SK-N-SH treated with all-trans-retinoic acid at 6 μM for 48 hours (cell line): ENCODE measurements around the gene ASB18.

ENCODE experiments used
- ARNTL ChIP-seq: fragments of 450-650 bp; formaldehyde crosslinking; IDR thresholded peaks from 2 replicates; pipeline ENCODE4 v1.5.0; 2020; ENCODE audit warnings: low read depth, mild to moderate bottlenecking, moderate library complexity, borderline replicate concordance
- BACH2 ChIP-seq: fragments of 250-450 bp; sonication (Bioruptor Pico); IDR thresholded peaks from 2 replicates; pipeline ENCODE4 v1.9.0; 2021; ENCODE audit warnings: mild to moderate bottlenecking, borderline replicate concordance
- PPARA ChIP-seq: fragments of 250-450 bp; sonication (Bioruptor Pico); IDR thresholded peaks from 2 replicates; pipeline ENCODE4 v1.5.0; 2020; ENCODE audit warnings: mild to moderate bottlenecking, borderline replicate concordance
- RARB ChIP-seq: fragments of 250-450 bp; sonication (Bioruptor Pico); IDR thresholded peaks from 2 replicates; pipeline ENCODE4 v1.8.0; 2021; ENCODE audit warnings: mild to moderate bottlenecking, moderate library complexity
- ZFP30 ChIP-seq: fragments of 450-650 bp; formaldehyde crosslinking; IDR thresholded peaks from 2 replicates; pipeline ENCODE4 v1.5.0; 2022; ENCODE audit warnings: mild to moderate bottlenecking, moderate library complexity
- ZNF565 ChIP-seq: fragments of 450-650 bp; formaldehyde crosslinking; conservative IDR thresholded peaks from 2 replicates; pipeline ENCODE4 v1.5.0; 2020; ENCODE audit warnings: low read depth, mild to moderate bottlenecking, moderate library complexity
- ZNF70 ChIP-seq: fragments of 450-650 bp; formaldehyde crosslinking; IDR thresholded peaks from 2 replicates; pipeline ENCODE4 v1.5.0; 2020; ENCODE audit warnings: mild to moderate bottlenecking, moderate library complexity
- TF ChIP-seq, protein P1 (sequence below): fragments of 250-450 bp; sonication (Bioruptor Pico); IDR thresholded peaks from 2 replicates; pipeline ENCODE4 v1.8.0; 2020; ENCODE audit warnings: mild to moderate bottlenecking, moderate library complexity, borderline replicate concordance
- TF ChIP-seq, protein P2 (sequence below): fragments of 250-450 bp; sonication (Bioruptor Pico); IDR thresholded peaks from 2 replicates; pipeline ENCODE4 v1.8.0; 2021; ENCODE audit warnings: low read depth, mild to moderate bottlenecking, moderate library complexity, borderline replicate concordance
- TF ChIP-seq, protein P3 (sequence below): fragments of 250-450 bp; sonication (Bioruptor Pico); IDR thresholded peaks from 2 replicates; pipeline ENCODE4 v1.5.1; 2020; ENCODE audit warnings: low read depth, mild to moderate bottlenecking, moderate library complexity

DNA sequence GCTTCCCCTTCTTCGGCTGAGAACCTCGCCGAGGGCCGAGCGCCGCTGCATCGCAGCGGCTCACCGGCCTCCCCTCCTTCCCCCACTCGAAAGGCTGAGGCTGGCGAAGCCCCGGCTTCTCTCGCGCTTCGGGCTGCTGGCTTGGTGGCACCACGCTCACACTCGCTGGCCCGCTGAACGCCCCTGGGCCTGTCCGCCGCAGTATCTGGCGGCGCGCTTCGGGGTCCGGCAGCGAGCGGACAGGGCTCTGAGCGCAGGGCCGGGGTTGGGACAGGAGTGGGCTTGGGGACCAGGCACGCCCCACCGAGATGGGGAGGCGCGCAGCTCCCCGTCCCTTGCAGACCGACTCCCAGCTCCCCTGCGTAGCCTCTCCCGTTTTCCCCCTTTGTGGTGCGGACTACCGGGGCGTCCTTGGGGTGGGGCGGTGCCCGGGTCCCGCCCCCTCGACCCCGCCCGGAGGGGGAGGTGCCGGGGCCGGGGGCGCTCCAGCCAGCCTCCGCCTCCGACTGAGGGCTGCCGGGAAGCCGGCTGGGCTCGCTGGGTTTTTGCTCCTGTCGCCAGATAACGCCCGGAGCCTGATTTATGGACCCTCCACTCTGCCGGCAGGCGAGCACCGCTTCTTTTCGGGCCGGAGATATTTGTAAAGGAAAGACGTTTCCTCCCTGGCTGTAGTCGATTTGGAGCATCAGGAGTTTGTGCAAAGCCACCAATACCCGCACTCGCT lies 99.8 kb downstream of the ASB18 start:
- no peak for TF ChIP-seq ZNF565 (CRISPR knock-in tag)
- TF ChIP-seq, protein P1, sequence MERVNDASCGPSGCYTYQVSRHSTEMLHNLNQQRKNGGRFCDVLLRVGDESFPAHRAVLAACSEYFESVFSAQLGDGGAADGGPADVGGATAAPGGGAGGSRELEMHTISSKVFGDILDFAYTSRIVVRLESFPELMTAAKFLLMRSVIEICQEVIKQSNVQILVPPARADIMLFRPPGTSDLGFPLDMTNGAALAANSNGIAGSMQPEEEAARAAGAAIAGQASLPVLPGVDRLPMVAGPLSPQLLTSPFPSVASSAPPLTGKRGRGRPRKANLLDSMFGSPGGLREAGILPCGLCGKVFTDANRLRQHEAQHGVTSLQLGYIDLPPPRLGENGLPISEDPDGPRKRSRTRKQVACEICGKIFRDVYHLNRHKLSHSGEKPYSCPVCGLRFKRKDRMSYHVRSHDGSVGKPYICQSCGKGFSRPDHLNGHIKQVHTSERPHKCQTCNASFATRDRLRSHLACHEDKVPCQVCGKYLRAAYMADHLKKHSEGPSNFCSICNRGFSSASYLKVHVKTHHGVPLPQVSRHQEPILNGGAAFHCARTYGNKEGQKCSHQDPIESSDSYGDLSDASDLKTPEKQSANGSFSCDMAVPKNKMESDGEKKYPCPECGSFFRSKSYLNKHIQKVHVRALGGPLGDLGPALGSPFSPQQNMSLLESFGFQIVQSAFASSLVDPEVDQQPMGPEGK (CRISPR knock-in tag) = no peak
- no peak for TF ChIP-seq BACH2
- TF ChIP-seq RARB (CRISPR knock-in tag) = no peak
- TF ChIP-seq ZFP30 = no peak
- TF ChIP-seq, protein P2, sequence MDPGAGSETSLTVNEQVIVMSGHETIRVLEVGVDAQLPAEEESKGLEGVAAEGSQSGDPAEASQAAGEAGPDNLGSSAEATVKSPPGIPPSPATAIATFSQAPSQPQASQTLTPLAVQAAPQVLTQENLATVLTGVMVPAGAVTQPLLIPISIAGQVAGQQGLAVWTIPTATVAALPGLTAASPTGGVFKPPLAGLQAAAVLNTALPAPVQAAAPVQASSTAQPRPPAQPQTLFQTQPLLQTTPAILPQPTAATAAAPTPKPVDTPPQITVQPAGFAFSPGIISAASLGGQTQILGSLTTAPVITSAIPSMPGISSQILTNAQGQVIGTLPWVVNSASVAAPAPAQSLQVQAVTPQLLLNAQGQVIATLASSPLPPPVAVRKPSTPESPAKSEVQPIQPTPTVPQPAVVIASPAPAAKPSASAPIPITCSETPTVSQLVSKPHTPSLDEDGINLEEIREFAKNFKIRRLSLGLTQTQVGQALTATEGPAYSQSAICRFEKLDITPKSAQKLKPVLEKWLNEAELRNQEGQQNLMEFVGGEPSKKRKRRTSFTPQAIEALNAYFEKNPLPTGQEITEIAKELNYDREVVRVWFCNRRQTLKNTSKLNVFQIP (CRISPR knock-in tag) = no peak
- TF ChIP-seq, protein P3, sequence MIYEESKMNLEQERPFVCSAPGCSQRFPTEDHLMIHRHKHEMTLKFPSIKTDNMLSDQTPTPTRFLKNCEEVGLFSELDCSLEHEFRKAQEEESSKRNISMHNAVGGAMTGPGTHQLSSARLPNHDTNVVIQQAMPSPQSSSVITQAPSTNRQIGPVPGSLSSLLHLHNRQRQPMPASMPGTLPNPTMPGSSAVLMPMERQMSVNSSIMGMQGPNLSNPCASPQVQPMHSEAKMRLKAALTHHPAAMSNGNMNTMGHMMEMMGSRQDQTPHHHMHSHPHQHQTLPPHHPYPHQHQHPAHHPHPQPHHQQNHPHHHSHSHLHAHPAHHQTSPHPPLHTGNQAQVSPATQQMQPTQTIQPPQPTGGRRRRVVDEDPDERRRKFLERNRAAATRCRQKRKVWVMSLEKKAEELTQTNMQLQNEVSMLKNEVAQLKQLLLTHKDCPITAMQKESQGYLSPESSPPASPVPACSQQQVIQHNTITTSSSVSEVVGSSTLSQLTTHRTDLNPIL (CRISPR knock-in tag) = no peak
- no peak for TF ChIP-seq ARNTL (CRISPR knock-in tag)
- no peak for TF ChIP-seq PPARA (CRISPR knock-in tag)
- no peak for TF ChIP-seq ZNF70
